Ishikawa (cell line): ENCODE results near the gene CACNA2D3.

Source experiments
- CEBPB ChIP-seq: IDR thresholded peaks from 2 replicates; pipeline ENCODE4 v1.6.1; 2012
- CREB1 ChIP-seq: IDR thresholded peaks from 2 replicates; pipeline ENCODE4 v1.6.1; 2012; ENCODE audit warnings: low read depth
- EGR1 ChIP-seq: IDR thresholded peaks from 2 replicates; pipeline ENCODE4 v1.6.1; 2012
- EP300 ChIP-seq: IDR thresholded peaks from 2 replicates; pipeline ENCODE4 v1.6.1; 2012; ENCODE audit warnings: borderline replicate concordance
- FOXM1 ChIP-seq: IDR thresholded peaks from 2 replicates; pipeline ENCODE4 v1.6.1; 2012; ENCODE audit warnings: low read depth, borderline replicate concordance
- NFIC ChIP-seq: IDR thresholded peaks from 2 replicates; pipeline ENCODE4 v1.6.1; 2012
- RAD21 ChIP-seq: IDR thresholded peaks from 2 replicates; pipeline ENCODE4 v1.6.1; 2012; ENCODE audit warnings: low read depth
- TAF1 ChIP-seq: IDR thresholded peaks from 2 replicates; pipeline ENCODE4 v1.6.1; 2012; ENCODE audit warnings: low read depth, mild to moderate bottlenecking
- TCF12 ChIP-seq: IDR thresholded peaks from 2 replicates; pipeline ENCODE4 v1.6.1; 2012; ENCODE audit warnings: low read depth
- TEAD4 ChIP-seq: IDR thresholded peaks from 2 replicates; pipeline ENCODE4 v1.6.1; 2012
- YY1 ChIP-seq: IDR thresholded peaks from 2 replicates; pipeline ENCODE4 v1.6.1; 2012; ENCODE audit warnings: low read depth
- ZBTB7A ChIP-seq: IDR thresholded peaks from 2 replicates; pipeline ENCODE4 v1.6.1; 2012; ENCODE audit warnings: low read depth
- TF ChIP-seq, protein P1 (sequence below): IDR thresholded peaks from 2 replicates; pipeline ENCODE4 v1.6.1; 2012
- TF ChIP-seq, protein P2 (sequence below): IDR thresholded peaks from 2 replicates; pipeline ENCODE4 v1.6.1; 2012; ENCODE audit warnings: low read depth, mild to moderate bottlenecking
- TF ChIP-seq, protein P3 (sequence below): IDR thresholded peaks from 2 replicates; pipeline ENCODE4 v1.6.1; 2012

Gene CACNA2D3

DNA sequence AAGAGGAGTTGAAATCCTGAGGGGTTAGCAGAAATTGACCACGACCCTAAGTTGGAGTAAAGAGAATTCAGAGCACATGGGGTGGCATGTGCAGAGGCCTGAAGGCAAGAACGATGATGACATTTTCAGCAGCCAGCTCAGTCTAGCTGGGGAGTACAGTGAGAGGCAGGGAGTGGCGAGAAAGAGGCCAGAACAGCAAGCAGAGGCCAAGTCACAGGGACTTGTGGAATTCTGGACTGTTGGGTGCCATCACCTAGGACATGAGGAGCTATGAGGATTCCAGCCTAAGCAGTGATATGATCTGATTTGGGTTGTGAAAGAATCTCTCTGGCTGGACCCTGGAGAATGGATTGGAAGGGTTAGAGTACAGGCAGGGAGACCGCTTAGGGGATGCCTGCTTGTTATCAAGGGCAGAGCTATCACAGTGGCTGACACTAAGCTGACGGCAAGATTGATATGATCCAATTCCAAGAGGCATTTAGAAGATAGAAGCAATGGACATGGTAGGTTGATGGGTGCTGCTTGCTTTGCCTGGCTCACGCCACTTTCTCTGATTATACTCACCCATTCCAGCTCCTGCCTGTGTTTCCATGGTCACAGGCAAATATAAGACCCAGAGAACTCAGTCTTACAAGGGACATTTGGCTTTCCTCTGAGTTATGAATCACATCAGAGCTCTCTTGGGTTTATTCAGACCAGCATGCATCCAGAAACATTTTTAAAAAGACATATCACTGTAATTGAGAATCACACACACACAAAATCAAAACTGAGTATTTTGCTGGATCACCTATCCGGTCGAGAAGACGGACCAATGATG lies 739.1 kb downstream of the CACNA2D3 start:
- TF ChIP-seq RAD21 (no peak), ZBTB7A (no peak), TCF12 (no peak), CREB1 (no peak), TEAD4 (no peak), EP300 (no peak), CEBPB (no peak), YY1 (no peak), NFIC (no peak), FOXM1 (no peak), TAF1 (no peak), EGR1 (no peak)
- TF ChIP-seq, protein P1, sequence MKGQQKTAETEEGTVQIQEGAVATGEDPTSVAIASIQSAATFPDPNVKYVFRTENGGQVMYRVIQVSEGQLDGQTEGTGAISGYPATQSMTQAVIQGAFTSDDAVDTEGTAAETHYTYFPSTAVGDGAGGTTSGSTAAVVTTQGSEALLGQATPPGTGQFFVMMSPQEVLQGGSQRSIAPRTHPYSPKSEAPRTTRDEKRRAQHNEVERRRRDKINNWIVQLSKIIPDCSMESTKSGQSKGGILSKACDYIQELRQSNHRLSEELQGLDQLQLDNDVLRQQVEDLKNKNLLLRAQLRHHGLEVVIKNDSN: no peak
- TF ChIP-seq, protein P2, sequence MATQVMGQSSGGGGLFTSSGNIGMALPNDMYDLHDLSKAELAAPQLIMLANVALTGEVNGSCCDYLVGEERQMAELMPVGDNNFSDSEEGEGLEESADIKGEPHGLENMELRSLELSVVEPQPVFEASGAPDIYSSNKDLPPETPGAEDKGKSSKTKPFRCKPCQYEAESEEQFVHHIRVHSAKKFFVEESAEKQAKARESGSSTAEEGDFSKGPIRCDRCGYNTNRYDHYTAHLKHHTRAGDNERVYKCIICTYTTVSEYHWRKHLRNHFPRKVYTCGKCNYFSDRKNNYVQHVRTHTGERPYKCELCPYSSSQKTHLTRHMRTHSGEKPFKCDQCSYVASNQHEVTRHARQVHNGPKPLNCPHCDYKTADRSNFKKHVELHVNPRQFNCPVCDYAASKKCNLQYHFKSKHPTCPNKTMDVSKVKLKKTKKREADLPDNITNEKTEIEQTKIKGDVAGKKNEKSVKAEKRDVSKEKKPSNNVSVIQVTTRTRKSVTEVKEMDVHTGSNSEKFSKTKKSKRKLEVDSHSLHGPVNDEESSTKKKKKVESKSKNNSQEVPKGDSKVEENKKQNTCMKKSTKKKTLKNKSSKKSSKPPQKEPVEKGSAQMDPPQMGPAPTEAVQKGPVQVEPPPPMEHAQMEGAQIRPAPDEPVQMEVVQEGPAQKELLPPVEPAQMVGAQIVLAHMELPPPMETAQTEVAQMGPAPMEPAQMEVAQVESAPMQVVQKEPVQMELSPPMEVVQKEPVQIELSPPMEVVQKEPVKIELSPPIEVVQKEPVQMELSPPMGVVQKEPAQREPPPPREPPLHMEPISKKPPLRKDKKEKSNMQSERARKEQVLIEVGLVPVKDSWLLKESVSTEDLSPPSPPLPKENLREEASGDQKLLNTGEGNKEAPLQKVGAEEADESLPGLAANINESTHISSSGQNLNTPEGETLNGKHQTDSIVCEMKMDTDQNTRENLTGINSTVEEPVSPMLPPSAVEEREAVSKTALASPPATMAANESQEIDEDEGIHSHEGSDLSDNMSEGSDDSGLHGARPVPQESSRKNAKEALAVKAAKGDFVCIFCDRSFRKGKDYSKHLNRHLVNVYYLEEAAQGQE: no peak
- TF ChIP-seq, protein P3, sequence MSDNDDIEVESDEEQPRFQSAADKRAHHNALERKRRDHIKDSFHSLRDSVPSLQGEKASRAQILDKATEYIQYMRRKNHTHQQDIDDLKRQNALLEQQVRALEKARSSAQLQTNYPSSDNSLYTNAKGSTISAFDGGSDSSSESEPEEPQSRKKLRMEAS: no peak

DNA sequence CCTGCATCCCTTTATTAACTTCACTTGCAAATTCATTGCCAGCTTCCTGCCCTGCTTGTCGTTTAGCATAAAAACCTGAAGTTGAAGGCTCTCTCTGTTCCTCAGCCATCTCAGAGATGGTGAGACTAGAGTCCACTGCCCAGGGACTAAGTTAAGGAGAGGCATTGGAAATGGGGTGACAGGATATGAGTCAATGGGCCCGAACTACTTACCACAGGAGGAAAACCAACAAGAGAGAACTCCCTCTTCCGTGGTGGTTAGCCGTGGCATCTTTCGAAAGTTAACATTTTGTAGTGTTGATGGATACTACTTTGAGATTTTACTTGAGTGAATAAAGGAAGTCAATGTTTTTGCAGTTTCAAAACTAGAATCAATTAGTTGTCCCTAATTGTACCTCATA lies 740.2 kb downstream of the CACNA2D3 start:
- no peak for TF ChIP-seq TCF12
- no peak for TF ChIP-seq EGR1
- no peak for TF ChIP-seq NFIC
- TF ChIP-seq, protein P1: no peak
- TF ChIP-seq, protein P3: no peak
- TF ChIP-seq ZBTB7A: no peak
- TF ChIP-seq CREB1: no peak
- no peak for TF ChIP-seq YY1
- no peak for TF ChIP-seq EP300
- TF ChIP-seq, protein P2: no peak
- TF ChIP-seq CEBPB: no peak
- TF ChIP-seq RAD21: no peak
- no peak for TF ChIP-seq TEAD4
- no peak for TF ChIP-seq TAF1
- no peak for TF ChIP-seq FOXM1

DNA sequence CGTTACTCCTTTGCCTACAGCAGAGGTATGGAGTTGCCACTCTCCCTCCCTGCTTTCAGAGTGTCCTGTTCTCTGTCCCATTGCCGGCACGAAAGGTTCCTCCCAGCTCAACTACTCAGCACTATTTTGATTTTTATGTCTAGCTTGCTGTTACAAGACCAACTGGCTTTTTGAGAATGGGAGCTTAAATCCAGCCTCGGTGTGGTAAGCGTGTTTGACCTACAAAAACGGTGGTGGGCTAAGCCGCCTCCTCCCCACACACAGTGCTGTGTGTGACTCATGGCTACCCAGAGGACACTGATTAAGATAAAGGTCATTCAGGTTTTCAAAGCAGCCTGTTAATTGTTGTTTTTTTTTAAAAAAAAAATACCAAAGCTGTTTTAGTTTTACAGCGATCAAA lies 741.0 kb downstream of the CACNA2D3 start:
- TF ChIP-seq NFIC: no peak
- no peak for TF ChIP-seq RAD21
- no peak for TF ChIP-seq YY1
- TF ChIP-seq TEAD4: no peak
- no peak for TF ChIP-seq TCF12
- no peak for TF ChIP-seq EP300
- TF ChIP-seq FOXM1: no peak

DNA sequence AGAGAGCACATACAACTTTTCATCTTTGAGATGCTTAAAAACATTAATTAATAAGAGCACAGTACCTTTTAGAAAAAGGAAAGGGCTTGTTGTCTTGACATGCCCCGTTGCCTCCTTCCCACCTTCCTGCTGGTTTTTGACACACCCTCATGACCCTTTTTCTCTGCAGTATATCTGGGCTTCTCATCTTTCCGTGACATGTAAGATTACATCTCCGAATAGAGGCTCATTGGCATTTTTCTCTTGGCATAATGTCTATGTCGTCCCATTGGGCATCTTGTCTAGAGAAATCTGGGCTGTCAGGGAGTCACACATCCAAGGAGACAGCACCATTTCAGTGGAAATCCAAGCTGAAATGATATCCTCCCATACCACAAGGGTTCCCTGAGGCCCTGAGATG lies 741.4 kb downstream of the CACNA2D3 start:
- TF ChIP-seq, protein P2: no peak
- no peak for TF ChIP-seq CREB1
- TF ChIP-seq EP300: no peak
- TF ChIP-seq ZBTB7A: no peak
- no peak for TF ChIP-seq FOXM1
- no peak for TF ChIP-seq NFIC
- no peak for TF ChIP-seq TAF1
- no peak for TF ChIP-seq RAD21
- TF ChIP-seq, protein P3: no peak
- TF ChIP-seq, protein P1: no peak
- TF ChIP-seq CEBPB: no peak
- no peak for TF ChIP-seq TEAD4
- no peak for TF ChIP-seq YY1
- no peak for TF ChIP-seq TCF12
- no peak for TF ChIP-seq EGR1
